ENCODE results near the gene DPH1.
"Not testable (repeated sequence)": the region's sequence is repeated elsewhere in the genome, so short reads cannot be mapped to it uniquely, and the experiment has no call there.

DPH1 gene

DNA sequence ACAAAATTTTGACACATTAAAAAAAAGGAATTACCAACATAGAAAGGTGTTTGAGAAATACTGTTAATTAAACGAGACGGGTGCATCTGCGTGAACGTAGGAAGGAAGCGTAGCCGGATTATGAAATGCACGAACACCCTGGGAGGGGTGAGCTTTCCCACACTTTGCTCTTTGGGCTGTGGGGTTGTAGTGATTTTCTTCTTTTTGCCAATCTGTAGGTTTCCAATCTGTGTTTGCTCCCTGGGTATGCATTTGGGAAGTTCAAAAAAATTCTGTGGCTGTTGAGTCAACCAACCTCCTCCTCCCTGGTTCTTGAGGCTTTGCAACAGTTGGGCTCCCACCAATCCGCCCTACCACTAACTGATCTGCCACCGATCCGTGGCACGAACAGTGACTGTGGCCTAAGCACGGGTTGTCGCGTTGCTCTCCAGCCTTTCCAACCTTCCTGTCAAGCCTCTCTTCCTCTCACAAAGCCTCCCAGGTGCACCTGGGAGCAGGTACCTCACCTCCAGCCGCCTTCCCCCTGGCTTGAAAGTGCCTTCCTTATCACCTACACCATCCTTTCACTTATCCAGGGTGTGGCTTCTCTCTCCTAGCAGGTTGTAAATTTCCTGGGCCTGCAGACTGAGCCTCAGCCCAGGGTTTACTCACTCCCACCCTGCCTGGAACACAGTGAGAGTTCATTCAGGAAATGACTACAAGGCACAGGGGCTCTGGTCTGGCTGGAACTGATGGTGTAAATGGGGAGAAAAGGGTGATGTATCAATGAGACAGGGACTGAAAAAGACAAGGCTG, 21.4 kb upstream of the DPH1 start:
- no peak for DNase-seq (ENCODE audit: low spot score)

GRCh38 chr17:2009737-2010136, 20.2 kb upstream of the DPH1 start:
- no peak for DNase-seq (ENCODE audit: low spot score)

DNA sequence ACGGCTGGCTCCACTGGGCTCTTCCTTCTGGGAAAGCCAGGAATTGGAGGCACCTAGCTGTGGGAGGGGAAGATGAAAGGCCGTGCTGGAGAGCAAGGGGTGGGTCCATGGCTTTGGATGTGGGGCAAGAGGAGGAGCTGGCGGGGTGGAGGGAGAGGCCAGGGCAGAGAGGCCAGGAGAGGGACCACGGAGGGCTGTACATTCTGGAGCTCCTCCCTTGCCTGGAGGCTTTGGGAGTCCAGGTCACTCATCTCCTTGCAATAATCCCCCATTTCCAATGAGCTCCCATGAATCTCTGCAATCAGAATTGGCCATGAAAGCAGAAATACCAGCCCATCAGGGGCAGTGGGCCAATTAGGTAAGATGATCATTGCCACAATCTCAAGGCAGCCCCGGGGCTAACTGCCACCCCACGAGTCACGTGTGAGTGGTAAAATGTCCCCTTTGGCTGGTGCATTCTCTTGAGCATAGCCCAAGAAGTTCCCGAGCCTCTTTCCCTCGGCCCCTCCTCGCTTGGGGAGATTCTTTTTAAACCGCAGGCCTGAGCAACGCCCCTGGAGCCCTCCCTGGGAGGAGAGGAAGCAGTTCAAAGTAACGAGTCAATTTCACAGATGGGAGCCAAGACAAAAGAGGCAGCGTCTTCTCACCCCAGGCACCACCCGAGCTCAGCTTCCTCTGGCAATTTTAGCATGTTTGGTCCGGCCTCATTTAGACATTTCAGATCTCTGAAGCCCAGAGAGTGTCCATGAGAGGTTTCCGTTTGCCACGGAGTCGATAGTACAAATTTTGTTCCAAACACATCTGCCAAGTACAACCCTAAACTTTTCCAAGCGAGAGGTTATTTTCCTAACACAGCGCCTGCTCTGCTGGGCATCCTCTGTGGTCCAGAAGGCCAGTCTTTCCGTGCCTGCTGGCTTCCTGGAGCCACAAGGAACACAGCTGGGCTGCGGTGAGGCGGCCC, 18.3 kb upstream of the DPH1 start:
- DNase-seq (ENCODE audit: low spot score) = no peak

DNA sequence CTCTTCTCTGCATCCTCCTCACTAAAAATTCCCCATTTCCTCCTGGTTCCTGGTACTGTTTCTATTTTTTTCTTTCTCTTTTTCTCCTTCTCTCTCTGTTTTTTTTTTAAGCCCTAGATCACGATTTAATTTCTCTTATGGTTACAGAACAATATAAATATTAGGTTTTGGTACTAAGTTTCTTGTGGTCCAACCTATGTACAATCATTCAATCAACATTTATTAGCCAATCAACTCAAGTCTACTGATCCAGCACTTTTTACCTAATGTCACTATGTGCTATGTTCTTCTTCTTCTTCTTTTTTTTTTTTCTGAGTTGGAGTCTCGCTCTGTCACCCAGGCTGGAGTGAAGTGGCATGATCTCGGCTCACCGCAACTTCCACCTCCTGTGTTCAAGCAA, 17.5 kb upstream of the DPH1 start:
- no peak for DNase-seq (ENCODE audit: low spot score)

- DNase-seq (ENCODE audit: low spot score) = not testable (repeated sequence)
Observed at GRCh38 chr17:2013220-2013993, 16.5 kb upstream of the DPH1 start.

GRCh38 chr17:2013994-2014317, 16.0 kb upstream of the DPH1 start:
- no peak for DNase-seq (ENCODE audit: low spot score)

GRCh38 chr17:2015314-2015713, 14.6 kb upstream of the DPH1 start:
- DNase-seq (ENCODE audit: low spot score) = no peak

- no peak for DNase-seq (ENCODE audit: low spot score)
Observed at GRCh38 chr17:2016494-2016893, 13.5 kb upstream of the DPH1 start.

- DNase-seq (ENCODE audit: low spot score) = no peak
Observed at GRCh38 chr17:2017274-2017941, 12.5 kb upstream of the DPH1 start.

DNA sequence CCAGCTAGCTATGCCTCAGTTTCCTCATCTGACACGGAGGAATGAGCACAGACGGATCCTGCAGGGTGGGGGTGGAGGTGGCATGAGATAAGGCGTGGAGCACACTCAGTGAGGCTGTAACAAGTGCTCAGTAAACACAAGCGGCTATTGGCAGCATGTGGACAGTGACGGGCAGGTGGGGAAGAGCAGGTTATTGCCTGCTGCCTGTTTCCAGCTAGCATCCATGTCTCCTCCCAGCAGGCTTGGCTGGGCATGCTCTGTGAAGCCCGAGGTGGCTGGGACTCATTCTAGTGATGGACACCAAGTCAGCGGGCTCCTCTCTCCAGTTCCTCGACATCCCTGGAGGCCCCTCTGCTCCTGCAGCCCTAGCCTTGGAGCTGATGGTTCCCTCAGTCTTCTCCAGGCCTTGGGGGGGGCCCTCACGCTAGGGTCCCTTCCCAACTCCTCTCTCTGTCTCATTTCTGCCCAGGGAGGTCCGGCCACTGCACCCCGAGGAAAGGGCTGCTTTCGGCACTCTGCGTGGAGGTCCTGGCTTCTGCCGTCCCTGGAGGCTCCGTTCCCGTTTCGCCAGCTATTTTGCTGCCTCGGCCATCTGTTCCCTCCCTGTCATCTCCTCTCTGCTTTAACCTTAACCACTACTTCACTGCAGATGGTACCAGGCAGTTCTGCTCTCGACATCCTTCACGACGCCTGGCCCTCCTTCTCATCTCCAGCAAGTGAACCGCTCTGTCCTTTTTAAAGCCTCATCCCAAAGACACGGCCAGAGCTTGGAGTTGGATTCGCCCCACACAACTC, 11.0 kb upstream of the DPH1 start:
- no peak for DNase-seq (ENCODE audit: low spot score)

GRCh38 chr17:2019723-2020122, 10.2 kb upstream of the DPH1 start:
- no peak for DNase-seq (ENCODE audit: low spot score)

DNA sequence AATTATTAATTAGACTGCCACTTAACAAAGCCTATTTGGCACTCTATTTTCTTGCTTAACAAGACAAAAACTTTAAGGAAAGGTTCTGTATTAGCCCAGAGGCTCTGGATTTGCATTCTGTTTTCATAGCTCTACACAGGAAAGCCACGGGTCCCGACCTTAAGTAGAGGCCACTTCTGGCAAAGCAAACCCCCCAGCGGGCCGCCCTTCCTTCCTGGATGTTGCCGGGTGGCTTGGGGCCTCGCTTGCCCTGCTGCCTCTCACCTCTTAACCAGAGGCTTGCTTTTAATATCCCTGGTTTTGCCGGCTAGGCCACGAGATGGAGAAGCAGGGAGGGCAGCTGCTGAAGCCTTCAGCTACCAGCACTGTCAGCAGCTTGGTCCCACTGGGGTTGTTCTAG, 9.2 kb upstream of the DPH1 start:
- DNase-seq (ENCODE audit: low spot score) = no peak

DNA sequence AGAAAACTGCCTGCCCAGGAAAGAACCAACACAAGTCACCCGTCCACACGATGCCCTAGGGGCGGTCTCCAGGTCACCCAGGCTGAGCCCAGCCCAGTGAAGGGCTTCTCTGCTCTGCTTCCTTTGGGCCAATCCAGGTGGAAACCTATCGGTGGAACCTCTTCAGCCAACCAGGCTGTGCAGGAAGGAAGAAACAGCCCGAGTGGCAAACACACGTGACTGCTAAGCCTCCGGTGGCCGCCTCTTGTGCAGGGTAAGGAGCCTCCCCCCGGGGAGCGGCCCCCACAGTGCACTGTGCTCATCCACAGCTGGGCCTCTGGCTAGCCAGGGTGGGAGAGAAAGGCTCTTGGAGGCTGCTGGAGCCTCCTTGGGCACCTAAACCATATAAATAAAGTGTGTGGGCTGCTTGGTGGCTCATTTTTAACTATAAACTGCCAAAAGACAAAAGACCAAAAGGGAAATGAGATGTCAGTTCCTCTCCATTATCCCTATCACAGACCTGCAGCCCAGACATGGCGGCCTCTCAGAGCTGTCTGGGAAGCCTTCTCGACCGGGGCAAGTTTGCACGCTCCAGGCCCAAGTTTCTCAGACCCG, 7.2 kb upstream of the DPH1 start:
- no peak for DNase-seq (ENCODE audit: low spot score)

DNA sequence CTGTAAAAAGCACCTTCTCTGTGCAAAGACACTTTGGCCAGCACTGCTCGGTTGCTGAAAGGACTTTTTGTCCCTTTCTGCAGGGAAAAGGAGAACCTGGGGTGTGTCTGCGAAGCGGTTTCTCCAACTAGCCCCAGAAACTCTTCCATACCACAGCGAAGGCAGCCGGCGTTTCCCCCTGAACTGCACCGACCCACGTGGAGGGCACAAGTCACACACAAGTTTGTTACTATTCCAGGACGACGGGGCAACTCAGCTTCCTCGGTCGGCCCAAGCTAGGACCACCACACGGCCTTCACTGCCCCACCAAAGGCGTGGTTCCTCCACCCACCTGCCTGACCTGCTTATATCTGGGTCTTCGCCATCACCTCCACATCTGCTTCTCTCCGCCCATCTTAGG, 6.7 kb upstream of the DPH1 start:
- no peak for DNase-seq (ENCODE audit: low spot score)

- no peak for DNase-seq (ENCODE audit: low spot score)
Observed at GRCh38 chr17:2023692-2024571, 6.0 kb upstream of the DPH1 start.

DNA sequence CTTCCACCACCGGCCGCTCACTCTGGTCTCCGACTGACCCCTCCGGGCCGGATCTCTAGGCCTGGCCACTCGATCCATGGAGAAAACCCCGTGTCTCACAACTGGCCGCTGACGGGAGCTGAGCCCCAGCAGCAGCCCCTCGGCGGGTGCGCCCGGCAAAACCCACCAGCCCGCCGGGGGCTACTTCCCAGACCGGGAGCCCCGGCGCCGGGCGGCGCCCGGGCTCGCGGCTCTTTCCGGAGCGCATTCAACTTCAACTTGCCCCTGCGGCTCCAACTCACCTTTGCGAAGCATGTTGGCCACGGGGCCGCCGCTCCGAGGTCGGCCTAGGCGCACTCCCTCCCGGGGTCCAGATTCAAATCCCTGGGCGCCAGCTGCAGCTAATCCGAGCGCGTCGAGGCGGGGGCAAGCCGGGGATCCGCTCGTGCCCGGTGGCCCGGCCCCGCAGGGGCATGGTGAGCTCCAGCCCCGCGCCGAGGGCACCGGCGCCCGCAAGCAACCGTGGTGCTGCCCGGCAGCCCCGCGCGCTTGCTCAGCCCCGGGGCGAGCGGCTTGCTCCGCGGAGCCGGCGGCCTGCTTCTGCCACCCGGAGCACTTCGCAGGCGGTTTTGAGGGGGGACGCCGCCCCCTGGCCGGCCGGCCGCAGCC, 5.3 kb upstream of the DPH1 start:
- DNase-seq (ENCODE audit: low spot score) = no peak

DNA sequence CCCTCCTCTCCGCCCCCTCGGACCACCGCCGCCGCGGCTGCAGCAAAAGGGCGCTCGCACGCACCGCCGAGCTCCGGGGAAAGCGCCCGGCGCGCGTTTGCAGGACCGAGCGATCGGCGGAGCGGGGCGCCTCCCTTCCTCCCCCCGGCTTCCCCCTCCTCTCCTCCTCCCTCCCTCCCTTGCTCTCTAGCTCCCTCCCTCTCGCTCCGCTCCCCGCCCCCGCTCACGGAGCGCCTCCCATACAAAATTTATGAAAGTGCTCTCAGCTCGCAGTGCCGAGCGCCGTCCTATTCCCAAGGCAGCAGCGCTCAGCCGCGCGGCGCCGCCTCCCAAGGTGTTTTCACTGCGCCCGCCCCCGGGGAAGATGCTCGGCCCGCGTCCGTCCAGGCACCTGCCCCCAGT, 4.7 kb upstream of the DPH1 start, which contains the start of gene RTN4RL1:
Gene RTN4RL1 (minus strand): TSS at position 115 of the 402 bp plus-strand sequence. CDS start 469 bp downstream, outside the sequence.
- DNase-seq (ENCODE audit: low spot score) = peak; percentile 77

DNA sequence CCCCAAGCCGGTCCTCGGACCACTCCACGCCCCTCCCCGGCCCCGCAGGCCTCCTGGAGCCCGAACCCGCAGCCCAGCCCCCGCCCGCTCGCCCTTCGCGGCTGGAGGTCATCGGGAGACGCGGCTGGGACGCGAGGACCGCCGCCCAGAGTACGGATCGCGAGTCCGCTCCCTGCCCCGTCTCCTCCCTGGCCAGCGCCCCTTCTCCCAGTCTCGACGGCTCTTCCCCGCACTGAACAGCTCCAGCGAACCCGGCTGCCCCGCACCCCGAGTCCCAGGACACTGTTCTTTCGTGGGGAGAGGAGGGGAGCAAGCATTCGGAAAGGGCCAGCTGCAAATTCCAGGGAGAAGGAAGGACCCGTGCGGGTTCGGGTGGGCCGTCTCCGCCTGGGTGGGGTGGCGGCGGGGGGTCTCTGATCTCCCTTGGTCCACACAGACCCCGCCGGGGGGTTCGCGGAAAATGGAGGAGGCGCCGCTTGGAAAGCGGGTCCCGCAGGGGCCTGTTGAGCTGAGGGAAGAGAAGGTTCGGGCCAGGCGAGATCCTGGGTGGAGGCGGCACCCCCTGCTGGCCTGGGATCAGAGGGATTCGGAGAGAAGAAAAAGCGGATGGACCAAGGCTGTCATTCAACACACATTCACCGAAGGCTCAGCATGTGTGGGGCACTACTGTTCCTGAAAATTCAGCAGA, 4.2 kb upstream of the DPH1 start:
- no peak for DNase-seq (ENCODE audit: low spot score)
